H1 (cell line): Measurements from ENCODE around the gene DPYD. TPM values are rescaled to one million over a fixed set of nuclear protein-coding genes. Genes with fewer than 3 reads are reported as not detected.

Experiments used
- CHD7 ChIP-seq: fragments of 300-600 bp; sonication (generic); IDR thresholded peaks from 2 replicates; pipeline ENCODE4 v1.7.1; 2012; ENCODE audit warnings: low read length, moderate library complexity, mild to moderate bottlenecking, inconsistent platforms; ENCODE audit not compliant: insufficient replicate concordance
- polyA plus RNA-seq, 7 experiments: library from polyadenylated mRNA; depleted of rRNA in 3 of 7; stranded (reverse) in 5 of 7; unstranded in 2 of 7; fragments of >200 nt in 5 of 7; fragments of 200-250 nt in 2 of 7; gene quantifications; 1 replicate in 5 of 7; 2 replicates in 1 of 7; 4 replicates in 1 of 7; pipeline versions ENCODE4 v1.2.1 to v1.2.3, GENCODE V29; 2011 to 2013; ENCODE audit warnings: missing spikeins in 2 of 7, mixed read lengths in 2 of 7
- total RNA-seq: library from RNA; stranded (reverse); fragmentation: NEBNext Ultra II Directional; extraction: Animal tissue kit (Norgen Biotek cat#: 25700); gene quantifications from 2 replicates; pipeline ENCODE4 v1.2.1, GENCODE V29; 2021

Gene DPYD
- total and polyA plus RNA-seq, 2 of the 8 experiments (the other 6 are each of a cell fraction or from before 2014, with no cell fraction given) = 0.29 to 0.73 TPM

GRCh38 chr1:97936976-97937375, 16.1 kb upstream of the DPYD start (continued):
- no peak for TF ChIP-seq CHD7
